Fibroblast of lung (primary cell): ENCODE data around the gene CIB1.

Source experiments
- EZH2 ChIP-seq: IDR thresholded peaks from 2 replicates; pipeline ENCODE4 v1.5.1; 2012; ENCODE audit warnings: low read length, control low read depth, mild to moderate bottlenecking; ENCODE audit errors: missing control alignments
- TF ChIP-seq, protein P1 (sequence below), 2 donors: IDR thresholded peaks in 1 of 2; conservative IDR thresholded peaks in 1 of 2; 1 replicate in 1 of 2; 2 replicates in 1 of 2; pipeline ENCODE4 v1.5.1; 2011 to 2012; ENCODE audit warnings: low read length in 2 of 2, control low read depth in 1 of 2, inconsistent platforms in 1 of 2, low read depth in 1 of 2, mild to moderate bottlenecking in 1 of 2

DNA sequence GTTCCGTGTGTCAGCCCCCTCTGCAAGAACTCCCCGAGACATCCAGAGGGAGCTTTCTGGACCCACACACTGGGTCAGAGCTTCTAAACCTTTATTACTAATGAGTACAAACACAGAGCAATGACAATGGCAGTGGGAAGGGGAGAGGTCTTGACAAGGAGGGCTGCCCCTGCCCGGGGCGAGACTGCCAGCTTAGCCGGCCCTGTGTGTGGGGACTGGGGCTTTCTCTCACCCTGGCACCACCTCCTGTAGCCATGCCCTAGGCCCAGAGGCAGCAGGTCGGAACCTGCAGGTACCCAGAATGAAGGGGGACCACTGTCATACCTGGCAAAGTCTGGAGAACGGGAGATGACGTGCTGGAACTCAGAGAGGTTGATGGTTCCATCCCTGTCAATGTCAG lies 3.1 kb downstream of the CIB1 start:
- TF ChIP-seq, protein P1, sequence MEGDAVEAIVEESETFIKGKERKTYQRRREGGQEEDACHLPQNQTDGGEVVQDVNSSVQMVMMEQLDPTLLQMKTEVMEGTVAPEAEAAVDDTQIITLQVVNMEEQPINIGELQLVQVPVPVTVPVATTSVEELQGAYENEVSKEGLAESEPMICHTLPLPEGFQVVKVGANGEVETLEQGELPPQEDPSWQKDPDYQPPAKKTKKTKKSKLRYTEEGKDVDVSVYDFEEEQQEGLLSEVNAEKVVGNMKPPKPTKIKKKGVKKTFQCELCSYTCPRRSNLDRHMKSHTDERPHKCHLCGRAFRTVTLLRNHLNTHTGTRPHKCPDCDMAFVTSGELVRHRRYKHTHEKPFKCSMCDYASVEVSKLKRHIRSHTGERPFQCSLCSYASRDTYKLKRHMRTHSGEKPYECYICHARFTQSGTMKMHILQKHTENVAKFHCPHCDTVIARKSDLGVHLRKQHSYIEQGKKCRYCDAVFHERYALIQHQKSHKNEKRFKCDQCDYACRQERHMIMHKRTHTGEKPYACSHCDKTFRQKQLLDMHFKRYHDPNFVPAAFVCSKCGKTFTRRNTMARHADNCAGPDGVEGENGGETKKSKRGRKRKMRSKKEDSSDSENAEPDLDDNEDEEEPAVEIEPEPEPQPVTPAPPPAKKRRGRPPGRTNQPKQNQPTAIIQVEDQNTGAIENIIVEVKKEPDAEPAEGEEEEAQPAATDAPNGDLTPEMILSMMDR (conservative IDR thresholded peaks at IDR 0.05 in 1 of 2, IDR thresholded peaks at IDR 0.05 in 1 of 2; ENCODE audit: low read depth in 1 of 2, low read length in 2 of 2): no peak
- no peak for TF ChIP-seq EZH2
